ENCODE measurements around the gene SLC30A5. TPM values are rescaled to one million over a fixed set of nuclear protein-coding genes. Genes with fewer than 3 reads are reported as not detected.
"Not testable (repeated sequence)": the region's sequence is repeated elsewhere in the genome, so short reads cannot be mapped to it uniquely, and the experiment has no call there.

Gene SLC30A5
- 49.8 and 53.9 TPM in 2 replicates for total RNA-seq

DNA sequence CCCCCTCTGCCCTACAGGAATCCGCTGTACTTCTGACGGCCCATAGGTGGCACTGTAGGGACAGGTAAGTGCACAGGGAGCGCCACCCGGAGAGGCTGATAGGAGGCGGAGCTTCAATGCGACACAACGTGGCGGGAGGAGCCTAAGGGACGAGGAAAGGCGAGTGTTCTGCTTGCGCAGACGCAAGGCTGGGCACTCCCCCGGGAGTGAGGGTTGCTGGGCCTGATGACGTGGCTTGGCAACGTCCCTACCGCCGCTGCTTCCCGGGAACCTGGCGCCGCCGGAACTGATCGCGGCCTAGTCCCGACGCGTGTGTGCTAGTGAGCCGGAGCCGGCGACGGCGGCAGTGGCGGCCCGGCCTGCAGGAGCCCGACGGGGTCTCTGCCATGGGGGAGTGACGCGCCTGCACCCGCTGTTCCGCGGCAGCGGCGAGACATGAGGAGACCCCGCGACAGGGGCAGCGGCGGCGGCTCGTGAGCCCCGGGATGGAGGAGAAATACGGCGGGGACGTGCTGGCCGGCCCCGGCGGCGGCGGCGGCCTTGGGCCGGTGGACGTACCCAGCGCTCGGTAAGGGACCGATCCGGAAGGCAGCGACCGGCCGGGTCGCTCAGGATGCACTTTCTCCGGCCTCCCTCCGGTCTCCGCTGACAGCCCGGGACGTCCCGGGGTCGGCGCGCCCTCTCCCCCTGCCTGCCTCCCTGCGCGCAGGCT is at the start of gene SLC30A5:
TSS of gene SLC30A5 (plus strand) at position 244 of the 712 bp plus-strand sequence. CDS start at position 486, 242 bp downstream.
- peak; percentile 100 for DNase-seq (ENCODE audit: low read depth in 2 of 2)

DNA sequence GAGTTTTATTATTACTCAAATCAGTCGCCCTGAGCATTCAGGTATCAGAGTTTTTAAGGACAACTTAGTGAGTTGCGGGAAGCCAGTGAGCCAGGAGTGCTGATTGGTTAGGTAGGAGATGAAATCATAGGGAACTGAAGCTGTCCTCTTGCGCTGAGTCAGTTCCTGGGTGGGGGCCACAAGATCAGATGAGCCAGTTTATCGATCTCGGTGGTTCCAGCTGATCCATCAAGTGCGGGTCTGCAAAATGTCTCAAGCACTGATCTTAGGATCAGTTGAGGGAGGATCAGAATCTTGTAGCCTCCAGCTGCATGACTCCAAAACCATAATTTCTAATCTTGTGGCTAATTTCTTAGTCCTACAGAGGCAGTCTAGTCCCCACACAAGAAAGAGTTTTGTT is 48.6 kb upstream of the SLC30A5 start:
- DNase-seq (ENCODE audit: low read depth in 2 of 2): not testable (repeated sequence)

- DNase-seq (ENCODE audit: low read depth in 2 of 2): no peak
Measured at GRCh38 chr5:69046375-69046957, 47.3 kb upstream of the SLC30A5 start.

DNA sequence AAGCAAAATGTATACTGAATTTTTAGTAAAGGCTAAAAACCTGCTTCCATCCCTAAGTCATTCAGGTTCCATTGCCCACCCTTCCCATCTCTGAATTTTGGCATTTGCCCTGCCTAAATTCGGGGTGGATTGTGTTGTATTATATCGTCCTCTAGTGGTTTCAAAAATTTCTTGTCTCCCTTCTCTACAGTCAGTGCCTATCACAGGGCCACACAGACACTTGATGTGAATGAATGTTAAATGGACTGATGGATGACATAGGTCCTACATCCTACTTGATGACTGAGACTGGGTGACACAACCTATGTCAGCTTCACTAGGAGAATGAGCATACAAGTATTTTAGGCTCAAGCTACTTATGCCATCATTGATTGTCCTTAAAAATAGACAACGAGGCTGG is 45.6 kb upstream of the SLC30A5 start:
- DNase-seq (ENCODE audit: low read depth in 2 of 2): no peak

DNA sequence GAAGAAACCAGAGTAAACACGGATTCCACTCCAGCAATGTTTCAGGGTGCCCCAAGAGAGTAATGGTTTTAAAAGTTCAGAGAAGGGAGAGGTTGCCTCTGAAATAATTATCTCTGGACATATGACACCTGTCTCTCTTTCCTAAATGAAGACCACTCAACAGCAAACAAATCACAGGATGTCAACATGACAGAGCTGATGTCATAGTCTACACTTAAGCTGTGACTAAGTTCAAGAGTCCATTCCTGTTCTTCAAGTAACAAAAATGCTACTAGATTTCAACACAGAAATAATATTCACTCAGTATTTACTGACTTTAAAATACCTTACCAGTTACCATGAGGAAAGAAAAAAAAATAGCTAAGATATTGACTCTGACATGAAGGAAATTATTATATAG is 44.7 kb upstream of the SLC30A5 start:
- no peak for DNase-seq (ENCODE audit: low read depth in 2 of 2)

GRCh38 chr5:69049796-69050195 is 44.0 kb upstream of the SLC30A5 start:
- no peak for DNase-seq (ENCODE audit: low read depth in 2 of 2)

GRCh38 chr5:69050214-69050613 is 43.6 kb upstream of the SLC30A5 start:
- no peak for DNase-seq (ENCODE audit: low read depth in 2 of 2)

- no peak for DNase-seq (ENCODE audit: low read depth in 2 of 2)
Measured at GRCh38 chr5:69052181-69052580, 41.6 kb upstream of the SLC30A5 start.

GRCh38 chr5:69074664-69075521 is 18.9 kb upstream of the SLC30A5 start:
- no peak for DNase-seq (ENCODE audit: low read depth in 2 of 2)

- DNase-seq (ENCODE audit: low read depth in 2 of 2): no peak
Measured at GRCh38 chr5:69075522-69076179, 18.2 kb upstream of the SLC30A5 start.

DNA sequence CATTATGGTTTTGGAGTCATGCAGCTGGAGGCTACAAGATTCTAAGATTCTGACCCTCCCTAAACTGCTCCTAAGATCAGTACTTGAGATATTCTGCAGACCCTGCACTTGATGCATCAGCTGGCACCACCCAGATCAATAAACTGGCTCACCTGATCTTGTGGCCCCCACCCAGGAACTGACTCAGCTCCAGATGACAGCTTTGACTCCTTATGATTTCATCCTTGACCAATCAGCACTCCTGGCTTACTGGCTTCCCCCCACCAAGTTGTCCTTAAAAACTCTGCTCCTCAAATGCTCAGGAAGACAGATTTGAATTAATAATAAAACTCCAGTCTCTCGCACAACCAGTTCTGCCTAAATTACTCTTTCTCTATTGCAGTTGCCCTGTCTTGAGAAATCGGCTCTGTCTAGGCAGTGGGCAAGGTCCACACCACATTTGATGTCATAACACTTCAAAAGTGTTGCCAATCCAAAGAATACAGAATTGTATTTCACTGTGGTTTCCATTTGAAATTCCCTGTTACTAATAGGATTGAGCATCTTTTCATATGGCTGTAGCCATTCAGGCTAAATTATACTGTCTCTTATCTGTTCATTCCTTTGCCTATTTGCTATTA is 14.8 kb upstream of the SLC30A5 start:
- no peak for DNase-seq (ENCODE audit: low read depth in 2 of 2)

GRCh38 chr5:69079556-69079955 is 14.3 kb upstream of the SLC30A5 start:
- no peak for DNase-seq (ENCODE audit: low read depth in 2 of 2)

DNA sequence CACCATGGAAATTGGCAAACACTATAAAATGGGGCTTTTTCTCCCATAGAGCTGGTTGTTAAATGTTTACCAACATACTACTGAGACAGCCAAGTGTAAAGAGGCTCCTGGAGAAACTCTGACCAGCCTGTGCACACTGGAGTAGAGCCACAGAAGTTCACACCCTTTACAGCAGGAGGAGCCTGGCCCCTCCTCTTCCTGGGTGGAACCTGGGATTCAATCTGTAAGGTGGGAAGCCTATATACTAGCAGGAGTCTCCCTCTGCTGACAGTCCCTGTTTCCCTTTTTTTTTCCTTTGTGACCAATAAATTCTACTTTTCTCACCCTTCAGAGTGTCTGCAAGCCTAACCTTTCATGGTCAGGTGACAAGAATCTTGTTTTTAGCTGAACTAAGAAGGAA is 10.4 kb upstream of the SLC30A5 start:
- DNase-seq (ENCODE audit: low read depth in 2 of 2): no peak

GRCh38 chr5:69084195-69084594 is 9.6 kb upstream of the SLC30A5 start:
- DNase-seq (ENCODE audit: low read depth in 2 of 2): no peak

- no peak for DNase-seq (ENCODE audit: low read depth in 2 of 2)
Measured at GRCh38 chr5:69084903-69085302, 8.9 kb upstream of the SLC30A5 start.

- no peak for DNase-seq (ENCODE audit: low read depth in 2 of 2)
Measured at GRCh38 chr5:69086206-69086605, 7.6 kb upstream of the SLC30A5 start.

DNA sequence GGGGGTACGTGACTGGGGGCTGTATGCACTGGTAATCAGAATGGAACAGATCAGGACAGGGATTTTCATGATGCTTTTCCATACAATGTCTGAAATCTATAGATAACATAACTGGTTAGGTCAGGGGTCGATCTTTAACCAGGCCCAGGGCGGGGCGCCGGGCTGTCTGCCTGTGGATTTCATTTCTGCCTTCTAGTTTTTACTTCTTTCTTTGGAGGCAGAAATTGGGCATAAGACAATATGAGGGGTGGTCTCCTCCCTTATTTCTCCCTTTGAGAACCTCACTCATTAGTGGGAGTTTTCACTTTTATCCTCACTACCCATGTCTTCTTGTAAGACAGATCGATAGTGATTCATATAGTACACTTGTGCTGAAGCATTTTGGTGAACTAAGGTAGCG is 5.8 kb upstream of the SLC30A5 start:
- DNase-seq (ENCODE audit: low read depth in 2 of 2): not testable (repeated sequence)

DNA sequence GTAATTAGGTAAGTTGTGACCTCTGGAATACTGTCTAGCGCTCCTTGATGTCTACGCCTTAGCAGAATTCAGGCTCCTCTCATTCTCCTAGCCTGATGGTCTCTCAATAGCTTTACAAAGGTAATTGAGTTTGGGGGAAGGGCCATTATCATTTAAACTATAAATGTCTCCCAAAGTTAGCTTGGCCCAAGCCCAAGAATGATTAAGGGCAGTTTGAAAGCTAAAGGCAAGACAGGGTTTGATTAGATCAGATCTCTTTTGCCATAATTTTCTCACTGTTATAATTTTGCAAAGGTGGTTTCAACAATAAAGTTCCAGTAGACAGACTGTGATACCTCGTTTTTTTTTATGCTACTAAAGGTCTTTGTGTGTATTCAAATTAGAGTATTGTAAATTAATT is 3.7 kb upstream of the SLC30A5 start:
- DNase-seq (ENCODE audit: low read depth in 2 of 2): no peak

DNA sequence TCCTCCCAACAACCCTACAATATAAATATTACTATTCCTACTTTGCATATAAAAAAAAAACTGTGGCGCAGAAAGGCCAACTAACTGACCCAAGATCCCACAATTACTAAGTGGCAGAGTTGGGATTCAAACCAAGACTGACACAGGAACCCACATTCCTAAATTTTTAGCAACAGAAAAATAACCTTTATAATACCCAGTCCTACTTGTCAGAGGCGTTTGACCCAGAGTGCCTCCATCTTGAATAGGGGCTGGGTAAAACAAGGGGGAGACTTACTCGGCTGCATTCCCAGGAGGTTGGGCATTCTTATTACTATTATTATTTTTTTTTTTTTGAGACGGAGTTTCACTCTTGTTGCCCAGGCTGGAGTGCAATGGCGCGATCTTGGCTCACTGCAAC is 2.0 kb upstream of the SLC30A5 start:
- no peak for DNase-seq (ENCODE audit: low read depth in 2 of 2)

DNA sequence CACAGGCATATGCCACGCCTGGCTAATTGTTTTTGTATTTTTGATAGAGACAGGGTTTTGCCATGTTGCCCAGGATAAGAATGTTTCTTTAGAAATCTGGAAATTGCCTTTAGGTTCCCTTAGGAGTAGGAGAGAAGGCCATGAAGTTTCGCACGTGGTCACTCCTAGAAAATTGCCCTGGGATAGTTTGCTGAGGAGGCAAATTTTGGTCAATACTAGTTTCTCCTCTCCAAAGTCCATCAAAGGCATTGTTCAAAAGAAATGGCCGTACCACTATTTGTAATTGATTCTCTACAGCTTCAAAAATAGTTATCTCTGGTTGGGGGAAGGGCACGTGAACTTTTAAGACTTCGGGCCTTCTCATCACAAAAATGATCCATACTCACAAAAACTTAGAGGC is 845 bp upstream of the SLC30A5 start:
- DNase-seq (ENCODE audit: low read depth in 2 of 2): no peak

DNA sequence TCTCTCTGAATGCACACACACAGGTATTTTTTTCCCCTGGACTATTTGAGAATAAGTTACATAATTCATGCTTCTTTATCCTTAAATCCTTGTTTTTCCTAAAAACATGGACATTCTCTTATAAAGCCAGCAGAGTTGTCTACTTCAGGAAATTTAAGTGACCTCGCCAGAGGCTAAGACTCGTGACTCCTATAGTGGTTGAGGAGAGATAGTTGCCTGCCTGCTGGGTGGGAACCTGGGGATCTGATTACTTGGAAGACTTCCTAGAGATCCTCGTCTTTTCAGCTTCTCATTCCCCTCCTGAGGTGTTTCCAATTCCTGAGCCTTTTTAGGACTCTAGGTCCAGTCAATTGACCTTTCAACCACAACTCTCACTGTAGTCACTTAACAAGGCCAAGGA is 5.5 kb downstream of the SLC30A5 start:
- no peak for DNase-seq (ENCODE audit: low read depth in 2 of 2)

DNA sequence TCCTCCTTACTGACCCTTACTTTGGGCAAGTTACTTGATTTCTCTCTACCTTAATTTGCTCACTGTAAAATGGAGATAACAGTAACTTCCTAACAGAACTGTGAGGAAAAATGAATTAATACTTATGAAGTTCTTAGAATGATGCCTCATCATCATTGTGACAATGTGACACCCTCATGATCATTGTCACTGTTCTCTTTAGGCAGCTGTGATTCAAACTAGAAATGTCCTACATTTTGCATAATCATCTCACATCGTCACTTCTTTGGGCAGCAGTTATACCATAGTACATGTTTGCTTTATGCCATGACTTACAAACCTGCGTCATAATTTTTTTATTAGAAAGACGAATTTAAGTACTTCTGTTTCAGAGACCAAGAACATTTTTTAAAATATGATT is 9.7 kb downstream of the SLC30A5 start:
- no peak for DNase-seq (ENCODE audit: low read depth in 2 of 2)
